Mesenchymal stem cell (in vitro differentiated cells and primary cell): ENCODE data around the gene OPHN1.
A peak's percentile ranks its signal among the peaks of the same experiment; 100 is the strongest.

Experiments
- DNase-seq: peaks from one replicate; pipeline ENCODE4 v3.0.0-alpha.2; 2013
- H2AFZ ChIP-seq: one replicate; pipeline ENCODE4 v1.6.1; 2013; ENCODE audit warnings: low read depth, mild to moderate bottlenecking, control low read depth, inconsistent platforms, low read length, moderate library complexity
- H2AK5ac ChIP-seq: 2 replicates; pipeline ENCODE4 v1.6.1; 2013; ENCODE audit warnings: low read length, moderate library complexity, mild to moderate bottlenecking, inconsistent platforms; ENCODE audit not compliant: severe bottlenecking
- H2BK120ac ChIP-seq: one replicate; pipeline ENCODE4 v1.6.1; 2013; ENCODE audit warnings: low read depth, mild to moderate bottlenecking, inconsistent platforms, low read length, moderate library complexity
- H2BK12ac ChIP-seq, 2 experiments: one replicate each; pipeline ENCODE4 v1.6.1; 2013; ENCODE audit warnings: inconsistent platforms in 2 of 2, low read length in 2 of 2, mild to moderate bottlenecking in 2 of 2, moderate library complexity in 2 of 2, control low read depth in 1 of 2
- H2BK15ac ChIP-seq: one replicate; pipeline ENCODE4 v1.6.1; 2013; ENCODE audit warnings: mild to moderate bottlenecking, low read depth, inconsistent platforms; ENCODE audit not compliant: poor library complexity, severe bottlenecking
- H2BK5ac ChIP-seq: 2 replicates; pipeline ENCODE4 v1.6.1; 2013; ENCODE audit warnings: low read depth, mild to moderate bottlenecking, low read length, control low read depth, inconsistent platforms; ENCODE audit not compliant: poor library complexity, severe bottlenecking
- H3K14ac ChIP-seq, 2 experiments: one replicate each; pipeline ENCODE4 v1.6.1; 2013; ENCODE audit warnings: inconsistent platforms in 2 of 2, low read length in 2 of 2, control low read depth in 1 of 2, mild to moderate bottlenecking in 1 of 2, moderate library complexity in 1 of 2
- H3K18ac ChIP-seq, 2 experiments: one replicate each; pipeline ENCODE4 v1.6.1; 2013; ENCODE audit warnings: inconsistent platforms in 2 of 2, low read length in 2 of 2, control low read depth in 1 of 2, low read depth in 1 of 2, mild to moderate bottlenecking in 1 of 2
- H3K23ac ChIP-seq, 2 experiments: one replicate each; pipeline ENCODE4 v1.6.1; 2013; ENCODE audit warnings: inconsistent platforms in 2 of 2, low read length in 2 of 2, mild to moderate bottlenecking in 2 of 2, moderate library complexity in 2 of 2, control low read depth in 1 of 2
- H3K27ac ChIP-seq: 2 replicates; pipeline ENCODE4 v1.5.1; 2013; ENCODE audit warnings: mild to moderate bottlenecking, moderate library complexity, low read length, control low read depth, inconsistent platforms; ENCODE audit not compliant: poor library complexity, severe bottlenecking
- H3K27me3 ChIP-seq, 2 experiments: 2 replicates each; pipeline versions ENCODE4 v1.6.1 to v1.7.0; 2013; ENCODE audit warnings: low read length in 2 of 2, mild to moderate bottlenecking in 2 of 2, moderate library complexity in 2 of 2, control low read depth in 1 of 2, inconsistent platforms in 1 of 2; ENCODE audit not compliant: control insufficient read depth in 1 of 2, insufficient read depth in 1 of 2
- H3K36me3 ChIP-seq, 2 experiments: 2 replicates each; pipeline versions ENCODE4 v1.6.1 to v1.7.0; 2013; ENCODE audit warnings: low read length in 2 of 2, control low read depth in 1 of 2, inconsistent platforms in 1 of 2, low read depth in 1 of 2, mild to moderate bottlenecking in 1 of 2; ENCODE audit not compliant: insufficient read depth in 2 of 2, control insufficient read depth in 1 of 2
- H3K4ac ChIP-seq, 2 experiments: one replicate each; pipeline ENCODE4 v1.6.1; 2013; ENCODE audit warnings: inconsistent platforms in 2 of 2, low read length in 2 of 2, mild to moderate bottlenecking in 2 of 2, moderate library complexity in 2 of 2, control low read depth in 1 of 2, low read depth in 1 of 2
- H3K4me1 ChIP-seq: 2 replicates; pipeline ENCODE4 v1.6.1; 2013; ENCODE audit warnings: low read depth, low read length, control low read depth; ENCODE audit not compliant: control insufficient read depth, insufficient read depth
- H3K4me2 ChIP-seq: 2 replicates; pipeline ENCODE4 v1.6.1; 2013; ENCODE audit warnings: low read length, mild to moderate bottlenecking, inconsistent platforms; ENCODE audit not compliant: poor library complexity, severe bottlenecking
- H3K4me3 ChIP-seq, 2 experiments: 2 replicates each; pipeline versions ENCODE4 v1.5.1 to v1.7.0; 2013; ENCODE audit warnings: low read length in 2 of 2, mild to moderate bottlenecking in 2 of 2, control low read depth in 1 of 2, low read depth in 1 of 2; ENCODE audit not compliant: insufficient read depth in 1 of 2
- H3K79me1 ChIP-seq: replicated peaks from 2 replicates; pipeline ENCODE4 v1.6.1; 2013; ENCODE audit warnings: mild to moderate bottlenecking, control low read depth, low read length, inconsistent platforms; ENCODE audit not compliant: poor library complexity, severe bottlenecking
- H3K9ac ChIP-seq: 2 replicates; pipeline ENCODE4 v1.7.0; 2013; ENCODE audit warnings: mild to moderate bottlenecking, low read length, moderate library complexity
- H3K9me3 ChIP-seq: 2 replicates; pipeline ENCODE4 v1.7.0; 2013; ENCODE audit warnings: mild to moderate bottlenecking, low read length; ENCODE audit not compliant: control insufficient read depth
- H4K8ac ChIP-seq: one replicate; pipeline ENCODE4 v1.6.1; 2013; ENCODE audit warnings: inconsistent platforms, mild to moderate bottlenecking, low read length, moderate library complexity
- H4K91ac ChIP-seq: one replicate; pipeline ENCODE4 v1.6.1; 2013; ENCODE audit warnings: mild to moderate bottlenecking, low read length, inconsistent platforms
- WGBS: methylation state at CpG from one replicate; pipeline ENCODE4 v1.1.7; 2013; ENCODE audit warnings: mixed read lengths; 5-methylcytosine and 5-hydroxymethylcytosine counted together

The OPHN1 gene

DNA sequence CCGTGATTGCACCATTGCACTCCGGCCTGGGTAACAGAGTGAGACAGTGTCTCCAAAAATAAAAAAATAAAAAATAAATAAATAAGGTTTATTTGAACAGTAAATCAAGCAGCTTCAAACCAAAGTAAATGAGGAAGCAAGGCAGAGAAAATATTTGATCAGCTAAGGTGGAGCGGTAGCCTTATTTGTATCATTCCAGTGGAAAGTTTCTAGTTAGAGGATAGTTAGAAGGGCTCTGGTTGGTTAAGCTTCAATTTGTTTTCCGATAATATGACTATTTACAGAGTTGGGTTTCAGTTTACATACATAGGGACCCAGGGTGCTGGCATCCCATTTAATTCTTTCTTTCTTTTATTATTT is 21.8 kb upstream of the OPHN1 start:
- Histone ChIP-seq H3K9ac (no peak overlapping the region), H3K27ac (no peak overlapping the region), H3K36me3 (no peaks in the 10 kb centered on the region), H4K91ac (no peak overlapping the region), H2AFZ (no peak overlapping the region), H2BK120ac (no peak overlapping the region), H3K4ac (no peak overlapping the region), H2BK5ac (no peak overlapping the region), H3K18ac (no peak overlapping the region), H3K23ac (no peak overlapping the region), H4K8ac (no peak overlapping the region), H3K27me3 (no peaks in the 10 kb centered on the region), H3K4me1 (no peaks in the 10 kb centered on the region), H3K9me3 (no peaks in the 10 kb centered on the region), H2AK5ac (no peak overlapping the region), H3K4me2 (no peak overlapping the region), H2BK12ac (no peak overlapping the region), H3K79me1 (no peaks in the 10 kb centered on the region), H2BK15ac (no peak overlapping the region), H3K14ac (no peak overlapping the region), H3K4me3 (no peak overlapping the region)
- WGBS = 100% methylated on average over 1 of the region's 4 CpGs
- no peak for DNase-seq

DNA sequence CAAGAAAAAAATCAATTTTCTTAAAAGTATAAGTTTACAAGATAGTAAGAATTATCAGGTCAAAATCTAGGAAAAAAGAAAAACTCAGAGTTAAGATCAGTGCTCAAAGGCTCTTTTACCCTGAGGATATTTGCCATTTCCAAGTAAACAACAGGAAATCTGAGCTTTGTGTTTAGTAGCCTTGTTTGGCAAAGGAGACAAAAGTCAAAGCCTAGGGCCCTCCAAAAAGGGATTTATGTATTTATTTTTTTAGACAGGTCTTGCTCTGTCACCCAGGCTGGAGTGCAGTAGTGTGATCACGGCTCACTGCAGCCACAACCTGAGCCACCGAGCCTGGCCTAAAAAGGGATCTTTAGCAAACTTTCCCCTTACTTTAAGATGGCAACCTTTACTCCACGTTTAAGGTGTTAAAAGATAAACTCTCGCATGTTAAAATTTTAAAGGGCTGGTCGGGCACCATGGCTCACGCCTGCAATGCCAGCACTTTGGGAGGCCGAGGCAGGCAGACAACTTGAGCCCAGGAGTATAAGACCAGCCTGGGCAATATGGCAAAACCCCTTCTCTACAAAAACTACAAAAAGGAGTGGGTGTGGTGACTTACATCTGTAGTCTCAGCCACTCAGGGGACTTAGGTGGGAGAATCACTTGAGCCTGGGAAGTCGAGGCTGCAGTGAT is 21.3 kb upstream of the OPHN1 start:
- H3K27ac ChIP-seq = no peak overlapping the region
- H2AFZ ChIP-seq = no peak overlapping the region
- H2BK5ac ChIP-seq = no peak overlapping the region
- H3K9ac ChIP-seq = no peak overlapping the region
- H3K4me1 ChIP-seq = no peaks in the 10 kb centered on the region
- WGBS = 86% methylated on average over 6 of the region's 8 CpGs
- no peak overlapping the region for H3K14ac ChIP-seq
- H3K27me3 ChIP-seq = peaks cover 0 to 1% of the 10 kb centered on the region in 2 experiments
- H4K8ac ChIP-seq = no peak overlapping the region
- no peaks in the 10 kb centered on the region for H3K9me3 ChIP-seq
- H3K18ac ChIP-seq = no peak overlapping the region
- H2BK15ac ChIP-seq = no peak overlapping the region
- H4K91ac ChIP-seq = no peak overlapping the region
- H2BK120ac ChIP-seq = no peak overlapping the region
- no peaks in the 10 kb centered on the region for H3K79me1 ChIP-seq
- H3K4me3 ChIP-seq = no peak overlapping the region
- no peaks in the 10 kb centered on the region for H3K36me3 ChIP-seq
- no peak overlapping the region for H3K4me2 ChIP-seq
- no peak for DNase-seq
- no peak overlapping the region for H2BK12ac ChIP-seq
- no peak overlapping the region for H3K4ac ChIP-seq
- no peak overlapping the region for H2AK5ac ChIP-seq
- H3K23ac ChIP-seq = no peak overlapping the region

DNA sequence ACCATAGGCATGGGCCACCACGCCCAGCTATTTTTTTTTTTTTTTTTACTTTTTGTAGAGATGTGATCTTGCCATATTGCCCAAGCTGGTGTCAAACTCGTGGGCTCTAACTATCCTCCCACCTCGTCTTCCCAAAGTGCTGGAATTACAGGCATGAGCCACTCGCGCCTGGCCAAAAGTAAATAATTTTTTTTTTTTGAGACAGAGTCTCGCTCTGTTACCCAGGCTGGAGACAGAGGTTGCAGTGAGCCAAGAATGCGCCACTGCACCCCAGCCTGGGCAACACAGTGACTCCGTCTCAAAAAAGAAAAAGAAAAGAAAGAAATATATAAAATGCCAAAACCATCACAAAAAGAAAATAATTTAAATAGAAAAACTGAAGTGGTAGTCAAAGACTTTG is 18.4 kb upstream of the OPHN1 start:
- DNase-seq = no peak
- H3K23ac ChIP-seq = no peak overlapping the region
- H3K79me1 ChIP-seq = no peaks in the 10 kb centered on the region
- no peak overlapping the region for H3K18ac ChIP-seq
- no peak overlapping the region for H3K27ac ChIP-seq
- H2BK12ac ChIP-seq = no peak overlapping the region
- H2BK15ac ChIP-seq = no peak overlapping the region
- H4K91ac ChIP-seq = no peak overlapping the region
- no peak overlapping the region for H3K4me3 ChIP-seq
- no peak overlapping the region for H3K14ac ChIP-seq
- H3K9me3 ChIP-seq = no peaks in the 10 kb centered on the region
- H2BK5ac ChIP-seq = no peak overlapping the region
- no peak overlapping the region for H2AFZ ChIP-seq
- H4K8ac ChIP-seq = no peak overlapping the region
- no peaks in the 10 kb centered on the region for H3K4me1 ChIP-seq
- H3K9ac ChIP-seq = no peak overlapping the region
- H2BK120ac ChIP-seq = no peak overlapping the region
- H2AK5ac ChIP-seq = no peak overlapping the region
- no peak overlapping the region for H3K4ac ChIP-seq
- 67% methylated on average over 1 of the region's 8 CpGs for WGBS
- peaks cover 0 to 3% of the 10 kb centered on the region in 2 experiments for H3K27me3 ChIP-seq
- no peak overlapping the region for H3K4me2 ChIP-seq
- H3K36me3 ChIP-seq = no peaks in the 10 kb centered on the region

DNA sequence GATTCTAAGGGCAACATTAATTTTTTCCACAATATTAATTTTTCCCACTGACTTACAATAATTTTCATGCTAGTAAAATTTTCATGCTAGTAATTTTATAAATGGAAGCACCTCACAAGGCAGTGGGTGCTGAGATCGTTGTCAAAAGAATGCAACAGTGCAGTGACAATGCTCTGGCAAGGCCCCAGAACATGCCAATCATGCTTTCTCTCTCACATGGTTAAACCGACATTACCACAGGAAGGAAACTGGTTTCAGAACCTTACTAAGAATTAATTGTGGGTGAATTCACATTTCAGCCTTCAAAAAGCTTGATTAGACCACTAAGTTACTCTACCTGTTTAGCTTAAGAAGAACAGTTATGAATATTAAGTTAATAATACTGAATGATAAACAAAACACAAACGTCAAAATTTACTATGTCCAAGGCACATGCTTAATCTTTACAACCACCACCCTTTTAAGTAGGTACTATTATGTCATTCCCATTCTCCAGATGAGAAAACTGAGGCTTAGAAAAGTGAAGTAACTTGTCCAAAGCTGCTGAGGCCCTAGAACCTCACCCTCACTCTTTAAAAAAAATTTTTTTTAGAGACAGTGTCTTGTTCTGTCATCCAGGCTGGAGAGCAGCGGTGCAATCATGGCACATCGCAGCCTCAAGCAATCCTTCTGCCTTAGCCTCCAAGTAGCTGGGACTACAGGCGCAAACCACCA is 10.0 kb upstream of the OPHN1 start:
- Histone ChIP-seq H3K79me1 (no peaks in the 10 kb centered on the region), H3K4me1 (peaks cover 1% of the 10 kb centered on the region), H3K9me3 (no peaks in the 10 kb centered on the region), H3K27me3 (peaks cover 0 to 11% of the 10 kb centered on the region in 2 experiments), H3K36me3 (no peaks in the 10 kb centered on the region), H3K27ac (no peak overlapping the region), H2BK15ac (no peak overlapping the region), H3K18ac (no peak overlapping the region), H3K4me2 (no peak overlapping the region), H3K4me3 (no peak overlapping the region), H3K4ac (no peak overlapping the region), H2BK5ac (no peak overlapping the region), H4K91ac (no peak overlapping the region), H3K9ac (no peak overlapping the region), H3K14ac (no peak overlapping the region), H4K8ac (no peak overlapping the region), H2BK120ac (no peak overlapping the region), H2AK5ac (no peak overlapping the region), H2AFZ (no peak overlapping the region), H3K23ac (no peak overlapping the region), H2BK12ac (no peak overlapping the region)
- peak; percentile 13 for DNase-seq
- 100% methylated on average over 3 of the region's 6 CpGs for WGBS
